GM19043 (cell line): ENCODE results near the gene ATXN3.
"Not testable (repeated sequence)": the region's sequence is repeated elsewhere in the genome, so short reads cannot be mapped to it uniquely, and the experiment has no call there.

Experiments used
- ATAC-seq: cut with Tn5 transposase; IDR thresholded peaks from one replicate; pipeline ENCODE4 v1.9.1; 2021; ENCODE audit warnings: low read depth; ENCODE audit not compliant: unreplicated experiment

Gene ATXN3

GRCh38 chr14:92088494-92088893 lies 17.9 kb downstream of the ATXN3 start:
- no peak for ATAC-seq

- no peak for ATAC-seq
Observed at GRCh38 chr14:92074555-92074954, 31.8 kb downstream of the ATXN3 start.

DNA sequence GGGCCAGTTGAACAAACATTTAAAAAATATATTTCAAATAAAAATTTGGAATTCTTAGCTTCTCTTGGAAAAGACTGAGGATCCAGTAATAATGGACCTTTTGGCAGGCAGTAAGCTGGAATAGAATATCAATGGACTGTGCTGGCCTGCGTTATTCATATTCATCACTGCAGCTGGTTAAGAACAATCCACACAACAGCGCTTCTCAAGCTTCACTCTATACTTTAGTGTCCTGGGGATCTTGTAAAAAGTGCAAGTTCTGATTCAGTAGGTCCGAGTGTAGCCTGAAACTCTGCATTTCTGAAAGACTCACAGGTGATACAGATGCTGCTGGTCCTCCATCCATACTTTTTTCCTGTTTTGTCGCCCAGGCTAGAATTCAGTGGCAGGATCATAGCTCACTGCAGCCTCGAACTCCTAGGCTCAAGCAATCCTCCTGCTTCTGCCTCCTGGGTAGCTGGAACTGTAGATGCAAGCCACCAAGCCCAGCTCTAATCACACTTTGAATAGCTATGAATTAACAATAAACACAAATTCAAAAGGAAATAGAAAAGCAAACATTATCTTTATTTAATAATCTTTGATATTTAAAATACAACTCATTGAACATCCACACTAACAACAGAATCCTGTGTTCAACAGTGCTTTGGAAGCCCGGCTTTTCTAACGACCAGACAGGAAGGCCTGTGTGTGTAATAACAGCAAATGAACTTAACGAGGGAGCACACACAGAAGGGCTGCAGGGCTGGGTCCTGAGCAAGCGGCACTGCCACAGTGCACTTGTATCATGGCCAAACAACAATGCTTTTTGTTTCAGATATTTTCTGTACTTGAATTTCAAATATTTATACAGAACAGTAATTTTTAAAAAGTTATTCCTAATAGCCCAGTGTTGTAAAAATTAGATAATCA lies 48.1 kb downstream of the ATXN3 start:
- ATAC-seq = no peak

- ATAC-seq = no peak
Observed at GRCh38 chr14:92049781-92050180, 56.6 kb downstream of the ATXN3 start.

GRCh38 chr14:92049221-92049620 lies 57.2 kb downstream of the ATXN3 start:
- ATAC-seq = not testable (repeated sequence)

- not testable (repeated sequence) for ATAC-seq
Observed at GRCh38 chr14:92045904-92046303, 60.5 kb downstream of the ATXN3 start.

GRCh38 chr14:92041766-92042165 lies 64.6 kb downstream of the ATXN3 start:
- not testable (repeated sequence) for ATAC-seq

GRCh38 chr14:92041203-92041602 lies 65.2 kb downstream of the ATXN3 start:
- no peak for ATAC-seq

- ATAC-seq = no peak
Observed at GRCh38 chr14:92040431-92041051, 65.8 kb downstream of the ATXN3 start.

DNA sequence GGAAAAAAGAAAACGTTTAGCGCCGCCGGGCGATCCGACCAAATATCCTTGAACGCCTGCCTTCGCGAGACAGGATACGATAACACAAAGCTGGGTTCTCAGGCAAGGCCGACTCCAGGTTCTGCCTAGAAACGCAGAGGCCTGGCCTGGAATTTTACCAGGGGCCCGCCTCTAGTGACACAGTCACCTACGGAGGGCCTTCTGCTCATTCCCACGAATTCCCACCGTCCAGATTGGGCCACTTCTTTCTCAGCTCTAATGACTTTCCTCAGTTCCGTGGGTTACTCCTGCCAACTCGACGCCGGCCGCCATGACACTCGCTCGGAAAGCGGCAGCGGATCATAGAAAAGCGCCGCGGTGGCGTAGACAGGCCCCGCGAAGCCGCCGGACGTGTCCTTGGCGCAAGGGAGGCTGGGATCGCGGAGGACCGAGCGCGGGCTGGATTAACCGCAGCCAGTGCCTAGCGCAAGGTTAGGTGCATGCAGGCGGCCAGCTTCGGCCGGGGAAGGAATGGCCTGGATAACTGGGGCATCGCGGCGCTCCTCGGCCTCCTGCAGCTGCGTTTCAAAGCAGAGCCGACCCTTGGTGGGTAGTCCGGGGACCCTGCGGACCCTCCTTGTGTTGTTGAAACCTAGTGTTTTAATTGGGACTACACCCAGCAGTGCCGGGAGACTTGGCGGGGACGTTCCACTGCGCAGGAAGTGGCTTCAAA lies 66.5 kb downstream of the ATXN3 start, which contains the start of gene TRIP11:
TRIP11 (minus strand) TSS at position 341 of the 712 bp plus-strand sequence. CDS start 374 bp downstream, outside the sequence.
- ATAC-seq = peak; percentile 94

GRCh38 chr14:92039063-92039718 lies 67.2 kb downstream of the ATXN3 start:
- peak; percentile 12 for ATAC-seq

GRCh38 chr14:92037989-92038388 lies 68.4 kb downstream of the ATXN3 start:
- ATAC-seq = no peak

DNA sequence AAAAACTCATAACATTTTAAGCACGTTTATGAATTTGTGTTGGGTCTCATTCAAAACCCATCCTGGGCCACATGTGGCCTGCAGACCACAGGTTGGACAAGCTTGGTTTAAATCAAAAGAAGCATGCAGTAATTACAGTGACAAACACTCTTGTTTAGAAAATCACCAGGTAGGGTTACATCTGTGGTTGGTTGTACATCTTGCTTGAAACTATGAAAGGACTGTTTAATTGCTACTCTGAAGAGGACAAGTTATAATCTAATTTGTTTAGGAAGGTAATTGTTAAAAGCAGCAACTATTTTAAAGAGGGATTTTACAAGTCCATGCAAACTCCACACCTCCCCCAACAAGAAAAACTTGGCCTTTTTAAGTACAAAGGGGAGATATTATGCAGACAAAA lies 70.5 kb downstream of the ATXN3 start:
- no peak for ATAC-seq

- ATAC-seq = no peak
Observed at GRCh38 chr14:92033906-92034687, 72.3 kb downstream of the ATXN3 start.

- no peak for ATAC-seq
Observed at GRCh38 chr14:92033433-92033832, 72.9 kb downstream of the ATXN3 start.

DNA sequence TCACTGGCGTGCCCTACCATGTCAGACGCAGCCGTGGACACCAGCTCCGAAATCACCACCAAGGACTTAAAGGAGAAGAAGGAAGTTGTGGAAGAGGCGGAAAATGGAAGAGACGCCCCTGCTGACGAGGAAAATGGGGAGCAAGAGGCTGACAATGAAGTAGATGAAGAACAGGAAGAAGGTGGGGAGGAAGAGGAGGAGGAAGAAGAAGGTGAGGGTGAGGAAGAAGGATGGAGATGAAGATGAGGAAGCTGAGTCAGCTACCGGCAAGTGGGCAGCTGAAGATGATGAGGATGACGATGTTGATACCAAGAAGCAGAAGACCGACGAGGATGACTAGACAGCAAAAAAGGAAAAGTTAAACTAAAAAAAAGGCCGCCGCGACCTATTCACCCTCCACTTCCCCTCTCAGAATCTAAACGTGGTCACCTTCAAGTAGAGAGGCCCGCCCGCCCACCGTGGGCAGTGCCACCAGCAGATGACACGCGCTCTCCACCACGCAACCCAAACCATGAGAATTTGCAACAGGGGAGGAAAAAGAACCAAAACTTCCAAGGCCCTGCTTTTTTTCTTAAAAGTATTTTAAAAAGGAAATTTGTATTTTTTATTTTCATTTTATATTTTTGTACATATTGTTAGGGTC lies 79.7 kb downstream of the ATXN3 start:
- ATAC-seq = no peak

DNA sequence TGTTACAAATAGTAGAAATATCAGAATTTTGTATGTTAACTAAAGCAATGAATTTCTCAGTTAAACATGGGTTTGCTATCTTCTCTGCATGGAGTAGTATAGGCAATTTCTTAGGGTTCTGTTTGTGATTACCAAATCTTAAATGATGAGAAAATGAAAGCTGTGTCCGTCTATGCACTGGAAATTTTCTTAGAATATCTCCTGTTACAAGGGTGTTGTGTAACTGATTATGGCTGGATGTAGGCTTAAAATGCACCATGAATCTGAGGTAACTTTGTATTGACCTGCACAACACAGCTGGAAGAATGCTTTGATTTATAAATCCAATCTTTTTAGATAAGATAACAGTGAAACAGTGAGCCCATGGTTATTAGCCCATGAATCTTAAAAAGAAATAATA lies 84.3 kb downstream of the ATXN3 start:
- no peak for ATAC-seq

- no peak for ATAC-seq
Observed at GRCh38 chr14:92021523-92021922, 84.9 kb downstream of the ATXN3 start.

- no peak for ATAC-seq
Observed at GRCh38 chr14:92014040-92014439, 92.3 kb downstream of the ATXN3 start.
